HEK293 (cell line): Measurements from ENCODE around the gene BRCA1.

Experiments
- CTCF ChIA-PET: fragments of 350-600 bp; formaldehyde crosslinking; extraction: SDS; loops from one replicate; lab custom pipeline; 2021; ENCODE audit warnings: antibody characterized with exemption; lab: Yijun Ruan, JAX
- POLR2A ChIA-PET: fragments of 300-600 bp; formaldehyde crosslinking; extraction: SDS; loops from one replicate; lab custom pipeline; 2020; ENCODE audit warnings: antibody characterized with exemption, inconsistent platforms; lab: Yijun Ruan, JAX
- H3K27ac ChIP-seq: fragments of 200-500 bp; sonication (Bioruptor generic); 2 replicates; pipeline ENCODE4 v1.5.1; 2014; ENCODE audit warnings: low read depth, low read length, control low read depth, inconsistent platforms; ENCODE audit errors: extremely low read depth
- H3K36me3 ChIP-seq, 2 experiments: fragments of 200-500 bp in 1 of 2; sonication (Bioruptor generic) in 1 of 2; 1 replicate in 1 of 2; 2 replicates in 1 of 2; pipeline ENCODE4 v1.5.1; 2014 to 2017; ENCODE audit warnings: inconsistent platforms in 2 of 2, low read length in 2 of 2; ENCODE audit not compliant: control insufficient read depth in 2 of 2, insufficient read depth in 1 of 2
- H3K4me1 ChIP-seq: fragments of 200-500 bp; sonication (Bioruptor generic); 2 replicates; pipeline ENCODE4 v1.5.1; 2014; ENCODE audit warnings: mild to moderate bottlenecking, low read length, inconsistent platforms; ENCODE audit not compliant: control insufficient read depth, insufficient read depth
- H3K4me3 ChIP-seq: 2 replicates; pipeline ENCODE4 v1.5.1; 2011; ENCODE audit warnings: low read depth, mild to moderate bottlenecking, control low read depth, low read length, moderate library complexity
- H3K9me3 ChIP-seq: fragments of 200-500 bp; sonication (Bioruptor generic); 2 replicates; pipeline ENCODE4 v1.5.1; 2014; ENCODE audit warnings: low read depth, low read length, inconsistent platforms; ENCODE audit not compliant: control insufficient read depth, insufficient read depth
- ELK4 ChIP-seq: IDR thresholded peaks from 2 replicates; pipeline ENCODE4 v1.6.1; 2011; ENCODE audit warnings: mild to moderate bottlenecking, low read depth, low read length, borderline replicate concordance
- HIC1 ChIP-seq: fragments of 450-650 bp; formaldehyde crosslinking; IDR thresholded peaks from 2 replicates; pipeline ENCODE4 v1.5.1; 2016; ENCODE audit warnings: missing biosample characterization, missing genetic modification characterization
- SP2 ChIP-seq: fragments of 450-650 bp; formaldehyde crosslinking; IDR thresholded peaks from 2 replicates; pipeline ENCODE4 v1.5.1; 2016; ENCODE audit warnings: missing biosample characterization, missing genetic modification characterization
- TSHZ1 ChIP-seq: fragments of 450-650 bp; formaldehyde crosslinking; IDR thresholded peaks from 2 replicates; pipeline ENCODE4 v1.5.1; 2016; ENCODE audit warnings: missing biosample characterization, missing genetic modification characterization, borderline replicate concordance
- YY2 ChIP-seq: fragments of 450-650 bp; formaldehyde crosslinking; IDR thresholded peaks from 2 replicates; pipeline ENCODE4 v1.5.1; 2016; ENCODE audit warnings: missing biosample characterization, missing genetic modification characterization
- ZBTB7A ChIP-seq: fragments of 450-650 bp; formaldehyde crosslinking; IDR thresholded peaks from 2 replicates; pipeline ENCODE4 v1.5.1; 2016; ENCODE audit warnings: low read depth, missing biosample characterization, missing genetic modification characterization
- ZFP3 ChIP-seq: fragments of 450-650 bp; formaldehyde crosslinking; IDR thresholded peaks from 2 replicates; pipeline ENCODE4 v1.5.1; 2016; ENCODE audit warnings: low read depth, missing biosample characterization, missing genetic modification characterization
- ZNF112 ChIP-seq: fragments of 450-650 bp; formaldehyde crosslinking; IDR thresholded peaks from 2 replicates; pipeline ENCODE4 v1.5.0; 2017; ENCODE audit warnings: missing biosample characterization, missing genetic modification characterization
- ZNF211 ChIP-seq: fragments of 450-650 bp; formaldehyde crosslinking; IDR thresholded peaks from 2 replicates; pipeline ENCODE4 v1.5.1; 2016; ENCODE audit warnings: low read depth, missing biosample characterization, missing genetic modification characterization
- ZNF292 ChIP-seq: fragments of 450-650 bp; formaldehyde crosslinking; IDR thresholded peaks from 2 replicates; pipeline ENCODE4 v1.5.1; 2016; ENCODE audit warnings: low read depth, missing biosample characterization, missing genetic modification characterization, borderline replicate concordance
- ZNF555 ChIP-seq: fragments of 450-650 bp; formaldehyde crosslinking; conservative IDR thresholded peaks from 2 replicates; pipeline ENCODE4 v1.5.1; 2017; ENCODE audit warnings: missing biosample characterization, mild to moderate bottlenecking, missing genetic modification characterization, inconsistent platforms
- ZNF560 ChIP-seq: fragments of 450-650 bp; formaldehyde crosslinking; IDR thresholded peaks from 2 replicates; pipeline ENCODE4 v1.5.1; 2017; ENCODE audit warnings: missing biosample characterization, missing genetic modification characterization, borderline replicate concordance
- ZNF654 ChIP-seq: fragments of 450-650 bp; formaldehyde crosslinking; IDR thresholded peaks from 2 replicates; pipeline ENCODE4 v1.5.1; 2016; ENCODE audit warnings: low read depth, missing biosample characterization, missing genetic modification characterization
- ZNF837 ChIP-seq: fragments of 450-650 bp; formaldehyde crosslinking; IDR thresholded peaks from 2 replicates; pipeline ENCODE4 v1.5.1; 2016; ENCODE audit warnings: missing biosample characterization, missing genetic modification characterization

BRCA1 gene

GRCh38 chr17:43070257-43070656, 54.9 kb downstream of the BRCA1 start:
- TF ChIP-seq TSHZ1 (tag by site-specific recombination) = no peak
- TF ChIP-seq SP2 = no peak
- TF ChIP-seq ZNF112 (tag by site-specific recombination) = no peak
- TF ChIP-seq ZFP3 = no peak
- ChIA-PET CTCF (interaction anchor here (0.6 kb wide), 1 partner anchor 696 kb away, joined by 3 read pairs; no protein-coding TSS in a partner anchor), POLR2A (no interaction called here)
- Histone ChIP-seq H3K4me1 (no peaks in the 10 kb centered on the region), H3K36me3 (peaks cover 64 to 75% of the 10 kb centered on the region in 2 experiments), H3K27ac (no peak overlapping the region), H3K4me3 (no peak overlapping the region), H3K9me3 (no peaks in the 10 kb centered on the region)

GRCh38 chr17:43069368-43069898, 55.7 kb downstream of the BRCA1 start:
- H3K4me1 ChIP-seq = no peaks in the 10 kb centered on the region
- ChIA-PET POLR2A (no interaction called here), CTCF (no interaction called here)
- H3K27ac ChIP-seq = no peak overlapping the region
- TF ChIP-seq ZNF654 (tag by site-specific recombination) = no peak
- no peak for TF ChIP-seq ELK4
- TF ChIP-seq ZNF211 (tag by site-specific recombination) = no peak
- TF ChIP-seq YY2 (tag by site-specific recombination) = no peak
- TF ChIP-seq ZNF555 (tag by site-specific recombination) = no peak
- no peak for TF ChIP-seq ZNF837 (tag by site-specific recombination)
- no peak for TF ChIP-seq ZBTB7A (tag by site-specific recombination)
- TF ChIP-seq ZNF560 (tag by site-specific recombination) = no peak
- no peak for TF ChIP-seq ZNF292 (tag by site-specific recombination)
- no peak for TF ChIP-seq HIC1 (tag by site-specific recombination)
- peaks cover 70 to 71% of the 10 kb centered on the region in 2 experiments for H3K36me3 ChIP-seq
- no peaks in the 10 kb centered on the region for H3K9me3 ChIP-seq
- no peak overlapping the region for H3K4me3 ChIP-seq
